ENCODE measurements around the gene IGSF22. TPM values are rescaled to one million over a fixed set of nuclear protein-coding genes. Genes with fewer than 3 reads are reported as not detected.

The IGSF22 gene
- not detected for total RNA-seq

DNA sequence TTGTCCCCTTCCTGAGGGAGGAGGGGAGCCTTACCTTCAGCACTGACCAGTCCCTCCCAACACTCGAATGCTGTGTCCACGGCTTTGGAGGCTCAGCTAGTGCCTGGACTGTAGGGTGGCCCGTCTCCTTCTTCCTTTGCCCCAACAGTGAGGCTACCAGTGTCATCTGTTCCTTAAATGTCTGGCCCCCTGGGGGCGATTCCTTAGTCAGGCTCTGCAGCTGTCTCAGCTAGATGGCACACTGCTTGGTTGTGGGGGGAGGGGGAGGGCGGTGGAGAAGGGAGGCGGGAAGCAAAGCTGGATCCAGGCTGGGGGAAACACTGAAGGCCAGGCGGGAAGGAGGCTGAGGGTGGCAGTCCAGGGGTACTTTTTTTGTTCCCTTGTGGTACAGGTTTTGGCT, at the start of gene IGSF22:
IGSF22 (minus strand) TSS at position 149 of the 400 bp plus-strand sequence. CDS start 1,952 bp downstream, outside the sequence.
- Histone ChIP-seq H3K27ac (no peak within 1 kb of the TSS), H3K4me1 (peaks cover 10% of the 10 kb centered on the region), H3K4me3 (no peak within 1 kb of the TSS), H3K36me3 (no peaks in the 10 kb centered on the region), H3K27me3 (no peaks in the 10 kb centered on the region), H3K9me3 (no peaks in the 10 kb centered on the region)
- TF ChIP-seq, protein P1, sequence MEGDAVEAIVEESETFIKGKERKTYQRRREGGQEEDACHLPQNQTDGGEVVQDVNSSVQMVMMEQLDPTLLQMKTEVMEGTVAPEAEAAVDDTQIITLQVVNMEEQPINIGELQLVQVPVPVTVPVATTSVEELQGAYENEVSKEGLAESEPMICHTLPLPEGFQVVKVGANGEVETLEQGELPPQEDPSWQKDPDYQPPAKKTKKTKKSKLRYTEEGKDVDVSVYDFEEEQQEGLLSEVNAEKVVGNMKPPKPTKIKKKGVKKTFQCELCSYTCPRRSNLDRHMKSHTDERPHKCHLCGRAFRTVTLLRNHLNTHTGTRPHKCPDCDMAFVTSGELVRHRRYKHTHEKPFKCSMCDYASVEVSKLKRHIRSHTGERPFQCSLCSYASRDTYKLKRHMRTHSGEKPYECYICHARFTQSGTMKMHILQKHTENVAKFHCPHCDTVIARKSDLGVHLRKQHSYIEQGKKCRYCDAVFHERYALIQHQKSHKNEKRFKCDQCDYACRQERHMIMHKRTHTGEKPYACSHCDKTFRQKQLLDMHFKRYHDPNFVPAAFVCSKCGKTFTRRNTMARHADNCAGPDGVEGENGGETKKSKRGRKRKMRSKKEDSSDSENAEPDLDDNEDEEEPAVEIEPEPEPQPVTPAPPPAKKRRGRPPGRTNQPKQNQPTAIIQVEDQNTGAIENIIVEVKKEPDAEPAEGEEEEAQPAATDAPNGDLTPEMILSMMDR (IDR thresholded peaks at IDR 0.05): no peak
- TF ChIP-seq POLR2AphosphoS5 (IDR thresholded peaks at IDR 0.05; ENCODE audit: insufficient read depth in 1 of 2, low read depth in 1 of 2) (no peak), POLR2A (IDR thresholded peaks at IDR 0.05) (no peak)
- intact Hi-C loops (cut with DNase I): loop anchor here (10.0 kb wide), 1 partner anchor 91 kb away; the partner anchor contains the start of gene SPTY2D1
- no peak for DNase-seq (ENCODE audit: extremely low spot score in 2 of 2)

GRCh38 chr11:18774801-18775200, 48.8 kb upstream of the IGSF22 start:
- Histone ChIP-seq H3K27me3 (no peaks in the 10 kb centered on the region), H3K27ac (no peak overlapping the region), H3K9me3 (no peaks in the 10 kb centered on the region), H3K4me1 (no peaks in the 10 kb centered on the region), H3K36me3 (no peaks in the 10 kb centered on the region), H3K4me3 (no peak overlapping the region)
- TF ChIP-seq, protein P1 (IDR thresholded peaks at IDR 0.05): no peak
- TF ChIP-seq POLR2A (IDR thresholded peaks at IDR 0.05) (no peak), POLR2AphosphoS5 (IDR thresholded peaks at IDR 0.05; ENCODE audit: insufficient read depth in 1 of 2, low read depth in 1 of 2) (no peak)
- no peak for DNase-seq (ENCODE audit: extremely low spot score in 2 of 2)
- intact Hi-C loops (cut with DNase I): no loop called here

DNA sequence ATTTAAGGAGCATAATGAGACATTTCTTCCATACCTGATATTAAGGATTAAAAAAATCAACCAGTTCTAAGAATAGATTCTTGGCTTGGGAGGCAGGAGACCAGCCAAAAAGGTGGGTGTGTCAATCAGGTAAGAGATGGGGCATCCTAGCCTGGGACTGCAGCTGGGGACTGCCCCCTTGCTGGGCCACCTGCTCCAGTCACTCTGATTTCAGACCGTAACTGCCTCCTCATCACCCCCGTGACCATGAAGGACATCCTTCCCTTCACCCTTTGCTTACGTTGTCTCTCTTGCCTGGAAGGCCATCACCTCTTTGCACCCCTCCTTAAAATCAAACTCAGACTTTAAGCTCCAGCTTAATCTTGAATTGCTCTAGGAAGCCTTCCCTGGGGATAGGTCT, 47.7 kb upstream of the IGSF22 start:
- Histone ChIP-seq H3K4me3 (no peak overlapping the region), H3K9me3 (no peaks in the 10 kb centered on the region), H3K27ac (no peak overlapping the region), H3K36me3 (no peaks in the 10 kb centered on the region), H3K4me1 (no peaks in the 10 kb centered on the region), H3K27me3 (no peaks in the 10 kb centered on the region)
- intact Hi-C loops (cut with DNase I): no loop called here
- TF ChIP-seq, protein P1 (IDR thresholded peaks at IDR 0.05): no peak
- DNase-seq (ENCODE audit: extremely low spot score in 2 of 2): no peak

- H3K36me3 ChIP-seq: no peaks in the 10 kb centered on the region
- no peaks in the 10 kb centered on the region for H3K27me3 ChIP-seq
- no peak for DNase-seq (ENCODE audit: extremely low spot score in 2 of 2)
- no peaks in the 10 kb centered on the region for H3K4me1 ChIP-seq
- H3K4me3 ChIP-seq: no peak overlapping the region
- no peaks in the 10 kb centered on the region for H3K9me3 ChIP-seq
- H3K27ac ChIP-seq: no peak overlapping the region
- TF ChIP-seq POLR2A (IDR thresholded peaks at IDR 0.05) (no peak), POLR2AphosphoS5 (IDR thresholded peaks at IDR 0.05; ENCODE audit: insufficient read depth in 1 of 2, low read depth in 1 of 2) (no peak)
- TF ChIP-seq, protein P1 (IDR thresholded peaks at IDR 0.05): no peak
- intact Hi-C loops (cut with DNase I): no loop called here
These were observed 47.1 kb upstream of the IGSF22 start for GRCh38 chr11:18773104-18773503.

DNA sequence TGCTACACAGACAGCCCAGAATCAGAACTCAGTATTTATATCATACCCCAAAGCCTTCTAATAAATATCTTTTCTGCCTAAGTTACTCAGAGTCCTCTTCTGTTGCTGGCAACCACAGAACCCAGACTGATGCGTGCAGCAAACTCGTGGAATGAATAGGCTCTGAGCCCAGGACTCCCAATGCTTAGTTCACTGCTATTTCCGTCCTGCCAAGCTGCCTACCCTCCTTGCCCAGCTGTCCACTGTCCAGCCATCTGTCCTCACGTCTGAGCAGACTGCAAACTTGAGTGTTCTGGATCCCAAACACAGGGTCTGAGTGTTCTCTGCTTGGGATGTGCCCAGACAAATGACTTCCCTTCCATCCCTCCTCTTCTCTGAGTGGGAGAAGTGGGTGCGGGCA, 46.2 kb upstream of the IGSF22 start:
- intact Hi-C loops (cut with DNase I): no loop called here
- DNase-seq (ENCODE audit: extremely low spot score in 2 of 2): no peak
- TF ChIP-seq, protein P1 (IDR thresholded peaks at IDR 0.05): no peak
- TF ChIP-seq POLR2A (IDR thresholded peaks at IDR 0.05) (no peak), POLR2AphosphoS5 (IDR thresholded peaks at IDR 0.05; ENCODE audit: insufficient read depth in 1 of 2, low read depth in 1 of 2) (no peak)
- Histone ChIP-seq H3K27ac (no peak overlapping the region), H3K36me3 (no peaks in the 10 kb centered on the region), H3K4me3 (no peak overlapping the region), H3K4me1 (no peaks in the 10 kb centered on the region), H3K9me3 (no peaks in the 10 kb centered on the region), H3K27me3 (no peaks in the 10 kb centered on the region)
